K562 (cell line): ENCODE measurements around the gene SIGLEC7. TPM values are rescaled to one million over a fixed set of nuclear protein-coding genes. Genes with fewer than 3 reads are reported as not detected.

Experiments
- ATAC-seq: fragments of 200-7000 bp; cut with Tn5 transposase; 3 replicates; pipeline ENCODE4 v1.9.1; 2020; ENCODE audit warnings: moderate library complexity
- BruUV-seq: library from RNA; stranded (reverse); fragments of 400-500 nt; replicated peaks from 2 replicates; lab custom pipeline; 2021; lab: Mats Ljungman, UMichigan
- CTCF ChIA-PET: fragments of 300-600 bp; formaldehyde crosslinking; extraction: SDS; loops from one replicate; lab custom pipeline; 2021; ENCODE audit warnings: low intra/inter-chr PET ratio; lab: Yijun Ruan, JAX
- POLR2A ChIA-PET: fragments of 300-600, 350-650 bp; sonication (Branson Sonifier 250); formaldehyde crosslinking; extraction: SDS; loops from one replicate; lab custom pipeline; 2021; ENCODE audit warnings: antibody characterized with exemption, inconsistent platforms; lab: Yijun Ruan, JAX
- DNase-seq, 4 experiments: peaks; one replicate each; pipeline versions ENCODE4 v3.0.0 to v3.0.0-alpha.2; 2011 to 2018; ENCODE audit warnings: low spot score in 3 of 4, mixed read lengths in 3 of 4; ENCODE audit errors: extremely low read depth in 1 of 4
- FAIRE-seq: peaks from 2 replicates; lab custom pipeline; 2011; peaks lifted over from hg19 to GRCh38; lab: Jason Lieb, UNC
- H2AFZ ChIP-seq: 2 replicates; pipeline ENCODE4 v1.6.0; 2011; ENCODE audit warnings: low read depth, low read length, control low read depth, inconsistent platforms
- H3K27ac ChIP-seq: fragments of 200-600 bp; 3 replicates; pipeline ENCODE4 v1.8.0; 2011; ENCODE audit warnings: low read depth, mild to moderate bottlenecking, control low read depth, inconsistent platforms, low read length, moderate library complexity, mixed read lengths; ENCODE audit errors: extremely low read depth
- H3K27me3 ChIP-seq, 2 experiments: fragments of 300-600 bp in 1 of 2; 2 replicates in 1 of 2; 3 replicates in 1 of 2; pipeline versions ENCODE4 v1.6.0 to v1.8.0; 2011; ENCODE audit warnings: inconsistent platforms in 2 of 2, low read length in 2 of 2, mild to moderate bottlenecking in 1 of 2, mixed read lengths in 1 of 2, moderate library complexity in 1 of 2; ENCODE audit not compliant: control insufficient read depth in 2 of 2, insufficient read depth in 2 of 2
- H3K36me3 ChIP-seq: fragments of 300-600 bp; 3 replicates; pipeline ENCODE4 v1.8.0; 2011; ENCODE audit warnings: mild to moderate bottlenecking, low read length, inconsistent platforms; ENCODE audit not compliant: control insufficient read depth, insufficient read depth
- H3K4me1 ChIP-seq, 2 experiments: fragments of 200-600 bp in 1 of 2; replicated peaks in 1 of 2; 2 replicates in 1 of 2; 3 replicates in 1 of 2; pipeline versions ENCODE4 v1.5.1 to v1.8.0; 2011; ENCODE audit warnings: inconsistent platforms in 2 of 2, low read length in 2 of 2, mild to moderate bottlenecking in 1 of 2, mixed read lengths in 1 of 2, moderate library complexity in 1 of 2; ENCODE audit not compliant: control insufficient read depth in 2 of 2, insufficient read depth in 2 of 2
- H3K4me2 ChIP-seq: 2 replicates; pipeline ENCODE4 v1.6.1; 2011; ENCODE audit warnings: low read length, control low read depth, inconsistent platforms, mixed read lengths; ENCODE audit not compliant: insufficient read depth
- H3K4me3 ChIP-seq: fragments of 200-600 bp; sonication (generic), shearing (Covaris generic); 2 replicates; pipeline ENCODE4 v1.5.1; 2016; ENCODE audit warnings: control low read depth, inconsistent platforms
- H3K79me2 ChIP-seq: fragments of 200-600 bp; 3 replicates; pipeline ENCODE4 v1.8.0; 2011; ENCODE audit warnings: low read length, inconsistent platforms; ENCODE audit not compliant: control insufficient read depth, insufficient read depth
- H3K9ac ChIP-seq, 2 experiments: 2 replicates each; pipeline versions ENCODE4 v1.6.0 to v1.6.1; 2011; ENCODE audit warnings: low read depth in 2 of 2, low read length in 2 of 2, control low read depth in 1 of 2, inconsistent platforms in 1 of 2, mild to moderate bottlenecking in 1 of 2, mixed read lengths in 1 of 2; ENCODE audit not compliant: insufficient read depth in 1 of 2
- H3K9me1 ChIP-seq: one replicate; pipeline ENCODE4 v1.6.0; 2011; ENCODE audit warnings: inconsistent platforms, mild to moderate bottlenecking, low read length, moderate library complexity; ENCODE audit not compliant: control insufficient read depth, insufficient read depth
- H3K9me3 ChIP-seq: replicated peaks from 2 replicates; pipeline ENCODE4 v1.5.1; 2011; ENCODE audit warnings: low read depth, low read length, inconsistent platforms; ENCODE audit not compliant: control insufficient read depth, insufficient read depth
- H4K20me1 ChIP-seq: replicated peaks from 2 replicates; pipeline ENCODE4 v1.6.1; 2011; ENCODE audit warnings: low read length, inconsistent platforms, mixed read lengths; ENCODE audit not compliant: control insufficient read depth, insufficient read depth
- ELF1 ChIP-seq: fragments of 200-800 bp; sonication (Bioruptor generic); IDR thresholded peaks from 2 replicates; pipeline ENCODE4 v1.6.1; 2016; ENCODE audit warnings: missing genetic modification characterization, missing compliant biosample characterization
- FOS ChIP-seq: IDR thresholded peaks from 3 replicates; pipeline ENCODE4 v1.6.1; 2011; ENCODE audit not compliant: insufficient read length; ENCODE audit errors: extremely low read depth
- RBM25 ChIP-seq: fragments of 200-400 bp; formaldehyde crosslinking; IDR thresholded peaks from 2 replicates; pipeline ENCODE4 v1.6.1; 2018; ENCODE audit warnings: low read length, low read depth, moderate library complexity; ENCODE audit not compliant: severe bottlenecking
- VEZF1 ChIP-seq: fragments of 200-800 bp; sonication (Bioruptor generic); IDR thresholded peaks from 2 replicates; pipeline ENCODE4 v1.6.1; 2017; ENCODE audit warnings: missing genetic modification characterization, missing compliant biosample characterization
- ZNF77 ChIP-seq: fragments of 250-450 bp; sonication (Bioruptor Pico); IDR thresholded peaks from 2 replicates; pipeline ENCODE4 v1.5.0; 2020
- WGBS: fragments of 100-300 bp; shearing (Covaris generic); methylation state at CpG from one replicate; pipeline ENCODE4 v1.1.6; 2016; ENCODE audit warnings: low coverage, mixed read lengths; ENCODE audit not compliant: insufficient coverage; ENCODE audit errors: missing lambda C conversion rate; 5-methylcytosine and 5-hydroxymethylcytosine counted together
- in situ Hi-C: fragments of 300-500 bp; cut with MboI; formaldehyde crosslinking; loops from 4 replicates; pipeline ENCODE4 v1.15.0; 2018; ENCODE audit warnings: inconsistent platforms, mixed read lengths
- intact Hi-C: fragments of 100-400 bp; cut with micrococcal nuclease; formaldehyde crosslinking; loops from 2 replicates; pipeline ENCODE4 v1.14.2; 2022
- polyA plus RNA-seq, 8 experiments: library from polyadenylated mRNA; depleted of rRNA in 4 of 8; stranded (reverse) in 5 of 8; unstranded in 3 of 8; fragments of >200 nt; fragmentation: Nextera tagmentation in 2 of 8; fragmentation: Illumina TruSeq in 1 of 8; extraction: Ambion mirVana in 2 of 8; extraction: Trizol in 1 of 8; gene quantifications; 2 replicates each; pipeline versions ENCODE4 v1.2.1 to v1.2.3, GENCODE V29; 2011 to 2014; ENCODE audit warnings: inconsistent platforms in 1 of 8, missing spikeins in 1 of 8
- total RNA-seq, 7 experiments: library from RNA; depleted of rRNA in 6 of 7; stranded (reverse); fragments of >200 nt in 6 of 7; fragmentation: Illumina TruSeq in 2 of 7; extraction: Trizol in 2 of 7; gene quantifications; 2 replicates each; pipeline versions ENCODE4 v1.2.1 to v1.2.3, GENCODE V29; 2011 to 2021; ENCODE audit warnings: low replicate concordance in 1 of 7

SIGLEC7 gene
- total and polyA plus RNA-seq, 9 of the 15 experiments (the other 6 are each of a cell fraction or from before 2014, with no cell fraction given) = 0.10 to 0.12 TPM; not detected in 7

GRCh38 chr19:51102991-51103390 is 39.1 kb upstream of the SIGLEC7 start:
- Histone ChIP-seq H3K79me2 (peaks cover 31% of the 10 kb centered on the region), H3K27ac (no peak overlapping the region), H3K4me1 (peaks cover 6 to 16% of the 10 kb centered on the region in 2 experiments; a peak in 3 of 5 replicates), H3K27me3 (no peaks in the 10 kb centered on the region), H2AFZ (no peak overlapping the region), H3K36me3 (peaks cover 43% of the 10 kb centered on the region; the same call in 2 of the 3 replicates), H3K4me2 (no peak overlapping the region), H3K9ac (no peak overlapping the region), H4K20me1 (no peaks in the 10 kb centered on the region), H3K9me3 (no peaks in the 10 kb centered on the region), H3K4me3 (no peak overlapping the region), H3K9me1 (no peaks in the 10 kb centered on the region)
- ChIA-PET POLR2A (interaction anchor here (1.0 kb wide), 1 partner anchor 9 kb away, joined by 3 read pairs; no protein-coding TSS in a partner anchor), CTCF (no interaction called here)
- intact Hi-C loops (no loop called here), in situ Hi-C loops (no loop called here)
- DNase-seq (no peak), FAIRE-seq (no peak), ATAC-seq (no peak)
- WGBS = 94% methylated on average over 7 of the region's 7 CpGs
- no TSS peak for BruUV-seq
- TF ChIP-seq ZNF77 (CRISPR knock-in tag) (no peak), FOS (no peak), VEZF1 (CRISPR knock-in tag) (no peak), RBM25 (no peak), ELF1 (tag) (no peak)
